Activated naive CD8-positive, alpha-beta T cell treated with anti-CD3 and anti-CD28 coated beads, Interleukin-2, amount 10 ng/mL, durations not matched to agents 7 days and 5 days (primary cell): Measurements from ENCODE around the gene KSR2. TPM values are rescaled to one million over a fixed set of nuclear protein-coding genes. Genes with fewer than 3 reads are reported as not detected.
"Not testable (repeated sequence)": the region's sequence is repeated elsewhere in the genome, so short reads cannot be mapped to it uniquely, and the experiment has no call there.

Source experiments
- ATAC-seq: fragments of 150-1000 bp; cut with Tn5 transposase; one replicate; pipeline ENCODE4 v1.10.0; 2021; ENCODE audit warnings: low read depth, moderate library complexity
- POLR2A ChIA-PET: fragments of 350-600 bp; sonication (Branson Sonifier 250); formaldehyde crosslinking; loops from one replicate; lab custom pipeline; 2021; ENCODE audit warnings: antibody characterized with exemption; lab: Charles Lee
- DNase-seq: peaks from one replicate; pipeline ENCODE4 v3.0.0; 2021
- H3K27ac Mint-ChIP-seq: one replicate; pipeline ENCODE4 v1.8.0; 2022; ENCODE audit warnings: mild to moderate bottlenecking, mixed read lengths
- H3K27me3 Mint-ChIP-seq: one replicate; pipeline ENCODE4 v1.8.0; 2022; ENCODE audit warnings: mild to moderate bottlenecking, moderate library complexity, mixed read lengths
- H3K36me3 Mint-ChIP-seq: one replicate; pipeline ENCODE4 v1.8.0; 2021; ENCODE audit warnings: mild to moderate bottlenecking, mixed read lengths
- H3K4me1 Mint-ChIP-seq: one replicate; pipeline ENCODE4 v1.8.0; 2021; ENCODE audit warnings: mixed read lengths
- H3K4me3 Mint-ChIP-seq: one replicate; pipeline ENCODE4 v1.8.0; 2022; ENCODE audit warnings: mild to moderate bottlenecking, moderate library complexity, mixed read lengths
- H3K9me3 Mint-ChIP-seq: one replicate; pipeline ENCODE4 v1.8.0; 2021; ENCODE audit warnings: mixed read lengths
- total RNA-seq, 2 experiments: library from RNA; stranded (reverse); gene quantifications; one replicate each; pipeline ENCODE4 v1.2.3, GENCODE V29; 2021

Gene KSR2
- total RNA-seq: not detected

DNA sequence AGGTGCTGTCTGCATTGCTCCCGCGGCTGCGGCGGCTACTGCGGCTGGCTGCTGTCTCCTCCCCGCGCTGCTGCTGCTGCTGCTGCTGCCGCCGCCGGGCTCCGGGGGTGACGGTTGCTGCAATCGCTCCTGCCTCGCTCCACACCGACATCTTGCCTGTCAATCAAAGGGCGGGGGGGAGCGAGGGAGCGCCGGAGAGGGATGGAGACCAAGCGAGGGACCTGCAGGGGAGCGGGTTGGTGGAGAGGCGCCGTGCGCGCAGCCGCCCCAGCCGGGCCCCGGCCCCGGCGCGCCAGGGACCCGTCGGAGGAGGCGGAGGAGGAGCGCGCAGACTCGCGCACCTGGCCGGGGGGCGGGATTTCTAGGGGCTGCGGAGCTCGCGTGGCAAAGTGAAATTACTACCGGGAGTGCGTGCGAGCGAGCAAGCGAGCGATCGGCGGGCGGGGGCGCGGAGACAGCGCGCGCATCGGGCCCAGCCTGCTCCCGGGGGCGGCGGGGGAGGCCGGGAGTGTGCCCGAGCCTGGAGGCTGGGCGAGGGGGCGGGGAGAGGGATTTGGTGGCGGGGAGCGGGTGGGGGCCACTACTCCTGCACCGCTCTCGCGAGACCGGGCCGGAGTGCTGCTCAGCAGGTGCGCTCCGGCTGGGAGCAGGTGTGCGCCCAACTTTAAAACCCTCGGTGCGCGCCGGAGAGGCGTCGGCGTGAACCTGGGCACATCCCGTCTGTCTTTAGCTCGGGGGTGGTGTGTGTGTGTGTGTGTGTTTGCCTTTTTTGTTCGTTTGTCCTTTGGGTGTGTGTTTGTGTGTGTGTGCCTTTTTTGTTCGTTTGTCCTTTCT is at the start of gene KSR2:
Gene KSR2, minus strand, starts transcription at position 165 of the 834 bp plus-strand sequence. CDS start 735 bp downstream, outside the sequence.
- peaks cover 3% of the 10 kb centered on the region for H3K4me1 Mint-ChIP-seq
- peaks cover 41% of the 10 kb centered on the region for H3K27me3 Mint-ChIP-seq
- H3K4me3 Mint-ChIP-seq: peak within 1 kb of the TSS; percentile 82
- peaks cover 7% of the 10 kb centered on the region for H3K9me3 Mint-ChIP-seq
- ATAC-seq (peak; percentile 85), DNase-seq (peak; percentile 67)
- H3K27ac Mint-ChIP-seq: peak within 1 kb of the TSS; percentile 42
- peaks cover 2% of the 10 kb centered on the region for H3K36me3 Mint-ChIP-seq
- POLR2A ChIA-PET: no interaction called here

DNA sequence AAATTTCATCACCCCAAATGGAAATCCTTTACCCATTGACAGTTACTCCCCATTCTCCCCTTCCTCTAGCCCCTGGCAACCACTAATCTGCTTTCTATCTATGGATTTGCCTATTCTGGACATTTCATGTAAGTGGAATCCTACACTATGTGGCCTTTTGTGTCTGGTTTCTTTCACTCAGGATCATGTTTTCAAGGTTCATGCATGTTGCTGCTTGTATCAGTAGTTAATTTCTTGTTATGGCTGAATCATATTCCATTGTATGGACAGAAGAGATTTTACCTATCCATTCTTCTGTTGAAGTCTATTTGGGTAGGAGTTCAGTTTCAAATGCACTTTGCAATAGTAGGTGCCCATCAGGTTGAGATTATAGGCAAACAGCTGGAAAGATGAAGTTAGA is 49.1 kb upstream of the KSR2 start:
- H3K9me3 Mint-ChIP-seq: no peaks in the 10 kb centered on the region
- POLR2A ChIA-PET: interaction anchor here (0.8 to 1.5 kb wide), 2 partner anchors 118 to 122 kb away, joined by 3 read pairs; partner anchors contain the start of gene PEBP1
- peak overlapping the region; percentile 22 for H3K27ac Mint-ChIP-seq
- ATAC-seq (no peak), DNase-seq (no peak)
- H3K4me3 Mint-ChIP-seq: peak overlapping the region; percentile 93
- H3K36me3 Mint-ChIP-seq: peaks cover 29% of the 10 kb centered on the region
- H3K27me3 Mint-ChIP-seq: peaks cover 6% of the 10 kb centered on the region
- H3K4me1 Mint-ChIP-seq: peaks cover 25% of the 10 kb centered on the region

DNA sequence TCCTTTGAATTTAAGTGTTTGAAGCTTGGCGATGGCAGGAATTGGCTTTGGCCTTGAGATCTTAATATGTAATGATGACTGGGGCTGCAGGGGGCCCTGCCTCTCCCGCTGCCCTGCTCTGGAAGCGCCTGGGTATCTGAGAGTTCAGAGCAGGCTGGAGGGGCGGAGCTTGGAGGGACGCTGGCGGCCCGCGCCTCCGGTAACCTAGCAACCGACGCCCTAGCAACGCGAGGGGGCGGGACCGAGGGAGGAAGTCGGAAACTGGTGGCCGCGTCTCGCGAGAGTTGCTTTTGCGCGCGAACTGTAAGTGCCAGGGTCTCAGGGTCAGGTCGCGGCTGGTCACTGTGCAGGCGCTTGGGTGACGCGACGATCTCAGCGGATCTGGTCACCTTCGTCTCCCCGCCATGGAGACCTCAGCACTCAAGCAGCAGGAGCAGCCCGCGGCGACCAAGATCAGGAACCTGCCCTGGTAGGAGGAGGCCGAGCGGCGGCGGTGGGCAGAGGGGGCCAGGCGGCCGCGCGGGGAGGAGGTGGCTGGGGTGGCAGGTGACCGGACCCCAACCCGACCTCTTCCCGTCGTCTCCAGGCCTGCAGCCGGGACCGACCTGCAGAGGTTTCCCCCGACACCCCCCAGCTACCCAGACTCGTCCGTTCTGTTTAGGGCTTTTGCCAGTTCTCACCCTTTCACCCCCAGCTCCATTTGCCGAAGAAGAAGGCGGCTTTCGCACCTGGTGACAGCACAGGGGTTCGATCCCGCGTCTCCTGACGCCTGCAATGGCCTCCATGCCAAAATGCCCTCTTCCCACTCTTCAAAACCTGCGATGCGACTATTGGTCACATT is 47.9 kb upstream of the KSR2 start, which contains the start of gene RFC5:
Gene RFC5, plus strand, starts transcription at position 280 of the 841 bp plus-strand sequence. Its CDS starts 125 bp downstream, at position 405.
- ATAC-seq (peak; percentile 89), DNase-seq (peak; percentile 99)
- peaks cover 19% of the 10 kb centered on the region for H3K36me3 Mint-ChIP-seq
- H3K4me1 Mint-ChIP-seq: peaks cover 23% of the 10 kb centered on the region
- H3K9me3 Mint-ChIP-seq: no peaks in the 10 kb centered on the region
- POLR2A ChIA-PET: interaction anchor here (0.6 to 1.8 kb wide), 8 partner anchors 10 to 133 kb away, joined by 3 to 13 read pairs (median 3); partner anchors contain the start of genes PEBP1 and WSB2
- H3K27ac Mint-ChIP-seq: peak within 1 kb of the TSS; percentile 89
- H3K4me3 Mint-ChIP-seq: peak within 1 kb of the TSS; percentile 93
- peaks cover 6% of the 10 kb centered on the region for H3K27me3 Mint-ChIP-seq

DNA sequence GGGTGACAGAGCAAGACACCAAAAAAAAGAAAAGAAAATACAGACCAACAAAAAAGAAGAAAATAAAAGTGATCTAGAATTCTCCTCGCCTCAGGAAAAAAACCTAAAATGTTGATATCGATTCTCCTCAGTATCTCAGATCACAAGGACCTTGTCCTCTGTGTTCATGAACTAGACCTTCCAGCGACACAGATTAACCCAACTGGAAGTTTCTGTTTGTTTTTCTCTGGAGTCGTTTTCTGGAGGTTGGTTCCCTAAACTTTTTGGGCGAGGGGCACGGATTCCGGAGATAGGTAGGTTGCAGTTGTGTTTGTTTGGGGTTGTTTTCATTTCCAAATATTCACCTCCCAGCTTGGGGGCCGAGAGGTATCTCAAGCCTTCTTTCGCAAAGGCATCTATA is 47.2 kb upstream of the KSR2 start:
- H3K9me3 Mint-ChIP-seq: no peaks in the 10 kb centered on the region
- no peak overlapping the region for H3K27ac Mint-ChIP-seq

DNA sequence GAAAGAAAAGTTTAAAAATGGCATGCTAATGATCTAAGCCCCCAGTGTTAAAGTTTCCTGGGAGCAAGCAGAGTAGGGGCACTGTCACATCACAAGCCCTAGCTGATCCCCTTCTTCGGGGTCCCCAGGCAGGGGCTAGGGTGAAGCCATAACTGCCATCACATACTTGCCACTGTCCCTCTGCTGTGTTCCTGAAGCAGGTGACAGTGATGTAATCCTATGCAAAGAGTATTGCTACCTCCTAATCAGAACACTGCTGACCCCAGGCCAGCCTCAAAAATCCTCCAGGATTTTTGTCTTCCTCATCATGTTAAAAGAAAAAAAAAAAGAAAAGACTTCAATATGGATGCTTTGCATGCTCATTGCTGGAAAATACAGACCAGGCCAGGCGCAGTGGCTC is 46.5 kb upstream of the KSR2 start:
- Mint-ChIP-seq H3K36me3 (peaks cover 13% of the 10 kb centered on the region), H3K4me1 (peaks cover 17% of the 10 kb centered on the region), H3K27me3 (peaks cover 6% of the 10 kb centered on the region), H3K27ac (no peak overlapping the region), H3K9me3 (no peaks in the 10 kb centered on the region), H3K4me3 (no peak overlapping the region)
- no peak for DNase-seq
- POLR2A ChIA-PET: no interaction called here
- no peak for ATAC-seq

More for the DNA sequence above, 47.2 kb upstream of the KSR2 start:
- POLR2A ChIA-PET: interaction anchor here (0.6 to 1.8 kb wide), 5 partner anchors 12 to 133 kb away, joined by 3 to 13 read pairs (median 4); partner anchors contain the start of gene WSB2
- Mint-ChIP-seq H3K27me3 (peaks cover 6% of the 10 kb centered on the region), H3K36me3 (peaks cover 18% of the 10 kb centered on the region), H3K4me3 (peak overlapping the region; percentile 93), H3K4me1 (peaks cover 23% of the 10 kb centered on the region)
- ATAC-seq (no peak), DNase-seq (no peak)

DNA sequence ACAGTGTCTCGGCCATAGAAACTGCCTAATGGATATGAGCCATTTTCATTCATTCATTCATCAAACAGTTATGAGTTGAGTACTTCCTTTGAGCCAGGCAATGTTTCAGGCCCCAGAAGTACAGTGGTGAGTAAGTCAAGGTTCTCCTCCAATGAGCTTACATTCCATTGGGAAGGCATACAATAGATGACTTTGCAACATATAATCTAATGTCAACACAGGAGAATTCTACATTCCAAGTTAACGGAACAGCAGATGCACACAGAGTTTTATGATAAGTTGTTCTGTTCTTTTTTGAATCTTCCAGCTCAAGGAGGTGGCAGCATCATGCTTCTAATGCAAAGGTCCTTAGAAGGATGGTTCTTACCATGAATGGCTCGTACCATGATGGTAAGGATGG is 44.5 kb upstream of the KSR2 start:
- no peak overlapping the region for H3K27ac Mint-ChIP-seq
- no peak for DNase-seq
- H3K4me1 Mint-ChIP-seq: peaks cover 10% of the 10 kb centered on the region
- POLR2A ChIA-PET: no interaction called here
- H3K36me3 Mint-ChIP-seq: peaks cover 7% of the 10 kb centered on the region
- ATAC-seq: no peak
- no peak overlapping the region for H3K4me3 Mint-ChIP-seq
- peaks cover 6% of the 10 kb centered on the region for H3K27me3 Mint-ChIP-seq
- no peaks in the 10 kb centered on the region for H3K9me3 Mint-ChIP-seq

DNA sequence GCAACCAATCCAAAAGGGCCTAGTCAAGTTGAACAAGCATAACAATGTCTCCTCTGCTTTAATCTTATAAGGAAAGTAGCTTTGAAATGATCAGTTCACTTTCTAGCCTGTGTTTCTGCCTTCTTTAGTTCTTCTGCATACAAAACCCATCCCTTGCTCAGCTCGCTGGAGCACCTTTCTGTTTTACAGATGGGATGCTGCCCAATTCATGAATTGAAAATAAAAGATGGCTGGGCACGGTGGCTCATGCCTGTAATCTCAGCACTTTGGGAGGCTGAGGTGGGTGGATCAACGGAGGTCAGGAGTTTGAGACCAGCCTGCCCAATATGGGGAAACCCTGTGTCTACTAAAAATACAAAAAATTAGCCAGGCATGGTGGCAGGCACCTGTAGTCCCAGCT is 43.2 kb upstream of the KSR2 start:
- DNase-seq: no peak
- Mint-ChIP-seq H3K9me3 (no peaks in the 10 kb centered on the region), H3K4me3 (no peak overlapping the region), H3K27ac (no peak overlapping the region), H3K36me3 (peaks cover under 1% of the 10 kb centered on the region), H3K27me3 (peaks cover 6% of the 10 kb centered on the region), H3K4me1 (peaks cover 2% of the 10 kb centered on the region)
- POLR2A ChIA-PET: no interaction called here
- no peak for ATAC-seq

DNA sequence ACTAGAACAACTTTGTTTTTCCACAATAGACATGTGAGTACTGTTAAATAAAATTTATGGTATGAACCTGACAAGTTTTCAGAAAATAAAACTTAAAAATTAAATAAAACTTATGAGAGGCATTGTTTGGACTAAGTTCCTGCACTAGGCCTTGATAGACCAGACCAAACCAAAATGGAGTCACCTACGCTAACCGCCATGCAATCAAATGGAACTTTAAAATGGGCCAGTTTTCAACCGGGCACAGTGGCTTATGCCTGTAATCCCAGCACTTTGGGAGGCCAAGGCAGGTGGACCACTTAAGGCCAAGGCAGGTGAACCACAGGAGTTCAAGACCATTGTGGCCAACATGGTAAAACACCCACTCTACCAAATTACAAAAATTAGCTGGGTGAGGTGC is 42.6 kb upstream of the KSR2 start:
- H3K36me3 Mint-ChIP-seq: no peaks in the 10 kb centered on the region
- peaks cover 2% of the 10 kb centered on the region for H3K4me1 Mint-ChIP-seq
- H3K4me3 Mint-ChIP-seq: no peak overlapping the region
- no peaks in the 10 kb centered on the region for H3K9me3 Mint-ChIP-seq
- no peak overlapping the region for H3K27ac Mint-ChIP-seq
- no peak for DNase-seq
- no peak for ATAC-seq
- H3K27me3 Mint-ChIP-seq: peaks cover 6% of the 10 kb centered on the region
- POLR2A ChIA-PET: no interaction called here

DNA sequence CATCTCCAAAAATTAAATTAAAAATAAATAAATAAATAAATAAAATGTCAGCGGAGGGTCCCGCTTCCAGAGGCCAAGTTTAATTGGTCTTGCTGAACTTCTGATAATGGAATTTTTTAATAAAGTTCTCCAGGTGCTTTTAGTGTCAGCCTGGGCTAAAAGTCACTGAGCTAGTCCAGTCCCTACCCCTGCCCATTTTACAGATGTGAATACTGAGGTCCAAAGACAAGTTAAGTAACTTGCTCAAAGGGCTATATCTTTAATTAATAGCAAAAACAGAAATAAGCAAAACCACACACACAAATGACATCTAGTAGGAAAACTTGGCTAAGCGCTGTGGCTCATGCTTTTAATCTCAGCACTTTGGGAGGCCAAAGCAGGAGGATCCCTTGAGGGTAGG is 42.1 kb upstream of the KSR2 start:
- no peak overlapping the region for H3K27ac Mint-ChIP-seq
- DNase-seq: no peak
- H3K36me3 Mint-ChIP-seq: no peaks in the 10 kb centered on the region
- no peaks in the 10 kb centered on the region for H3K4me1 Mint-ChIP-seq
- H3K4me3 Mint-ChIP-seq: no peak overlapping the region
- peaks cover 6% of the 10 kb centered on the region for H3K27me3 Mint-ChIP-seq
- no peaks in the 10 kb centered on the region for H3K9me3 Mint-ChIP-seq
- POLR2A ChIA-PET: no interaction called here
- no peak for ATAC-seq

DNA sequence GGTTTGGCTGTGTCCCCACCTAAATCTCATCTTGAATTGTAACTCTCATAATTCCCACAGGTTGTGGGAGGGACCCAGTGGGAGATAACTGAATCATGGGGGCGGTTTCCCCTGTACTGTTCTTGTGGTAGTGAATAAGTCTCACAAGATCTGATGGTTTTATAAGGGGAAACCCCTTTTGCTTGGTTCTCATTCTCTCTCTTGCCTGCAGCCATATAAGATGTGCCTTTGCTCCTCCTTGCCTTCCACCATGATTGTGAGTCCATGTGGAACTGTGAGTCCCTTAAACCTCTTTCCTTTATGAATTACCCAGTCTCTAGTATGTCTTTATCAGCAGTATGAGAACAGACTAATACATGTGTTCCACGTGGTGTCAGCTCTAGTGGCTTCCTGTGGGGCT is 31.0 kb upstream of the KSR2 start:
- H3K4me1 Mint-ChIP-seq, DNase-seq, H3K27me3 Mint-ChIP-seq, H3K36me3 Mint-ChIP-seq, H3K9me3 Mint-ChIP-seq, H3K27ac Mint-ChIP-seq, H3K4me3 Mint-ChIP-seq, ATAC-seq, POLR2A ChIA-PET: not testable (repeated sequence)

DNA sequence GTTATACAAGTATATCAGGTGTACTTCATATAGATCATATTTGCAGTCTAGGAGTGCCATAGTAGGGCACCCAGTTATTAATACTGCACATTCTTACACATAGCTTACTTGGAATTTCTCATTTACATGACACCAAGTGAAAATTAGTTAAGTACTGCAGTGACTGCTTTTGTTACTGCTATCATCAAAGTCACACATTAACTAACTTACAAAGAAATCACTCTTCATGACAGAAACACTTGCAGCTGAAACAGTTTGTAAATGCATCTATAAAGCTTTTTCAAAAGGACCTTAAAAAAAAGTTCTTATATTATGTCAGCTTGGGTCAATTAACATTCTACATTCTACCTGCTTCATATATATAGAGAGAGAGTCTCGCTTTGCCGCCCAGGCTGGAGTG is 29.9 kb upstream of the KSR2 start:
- POLR2A ChIA-PET: no interaction called here
- H3K4me1 Mint-ChIP-seq: peaks cover 1% of the 10 kb centered on the region
- peaks cover 9% of the 10 kb centered on the region for H3K9me3 Mint-ChIP-seq
- H3K36me3 Mint-ChIP-seq: no peaks in the 10 kb centered on the region
- H3K4me3 Mint-ChIP-seq: no peak overlapping the region
- no peak for ATAC-seq
- peaks cover 2% of the 10 kb centered on the region for H3K27me3 Mint-ChIP-seq
- DNase-seq: no peak
- H3K27ac Mint-ChIP-seq: no peak overlapping the region

DNA sequence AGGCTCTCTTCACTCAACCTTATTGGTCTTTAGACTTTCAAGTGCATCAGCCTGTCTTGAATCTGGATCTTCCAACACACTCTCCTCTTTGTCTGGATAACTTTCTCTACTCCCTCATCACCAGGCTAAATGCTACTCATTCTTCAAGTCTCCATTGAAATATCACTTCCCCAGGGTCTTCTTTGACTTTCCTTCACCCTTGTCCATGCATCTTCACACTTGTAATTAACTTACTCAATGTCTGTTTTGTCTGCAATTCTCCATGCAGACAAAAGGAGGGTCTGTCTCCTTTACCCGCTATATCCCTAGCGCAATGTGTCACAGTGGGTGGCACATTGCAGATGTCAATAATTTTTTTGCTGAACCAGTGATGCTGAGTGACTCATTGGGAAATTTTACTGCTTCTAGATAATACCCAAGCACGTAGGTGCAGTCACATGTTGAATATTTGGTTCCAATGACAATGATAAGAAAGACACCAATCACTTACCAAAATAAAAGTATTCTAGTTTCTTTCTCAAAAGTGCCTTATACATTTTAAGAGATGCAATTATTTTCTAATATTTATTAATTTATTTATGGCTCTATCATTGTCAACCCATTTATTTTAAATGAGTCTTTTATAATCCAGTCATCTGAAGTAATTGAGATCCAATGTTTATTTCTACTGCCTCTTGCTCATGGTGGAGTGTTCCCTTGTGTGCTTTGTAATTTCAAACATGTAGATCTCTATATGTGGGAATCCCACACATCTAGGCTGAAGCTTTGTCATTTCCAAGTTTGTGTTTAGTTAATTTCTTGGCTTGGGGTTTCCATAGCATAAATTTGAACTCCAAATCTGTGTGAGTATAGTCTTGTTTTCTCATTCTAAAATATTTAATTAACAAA is 26.0 kb upstream of the KSR2 start:
- no peak for DNase-seq
- no peaks in the 10 kb centered on the region for H3K36me3 Mint-ChIP-seq
- POLR2A ChIA-PET: no interaction called here
- ATAC-seq: no peak
- peaks cover 4% of the 10 kb centered on the region for H3K27me3 Mint-ChIP-seq
- H3K9me3 Mint-ChIP-seq: peaks cover 5% of the 10 kb centered on the region
- no peak overlapping the region for H3K4me3 Mint-ChIP-seq
- H3K27ac Mint-ChIP-seq: no peak overlapping the region
- H3K4me1 Mint-ChIP-seq: peaks cover 1% of the 10 kb centered on the region
